SK-N-SH treated with all-trans-retinoic acid at 6 μM for 48 hours (cell line): ENCODE results near the gene IL17C.

Experiments
- ARNTL ChIP-seq: fragments of 450-650 bp; formaldehyde crosslinking; IDR thresholded peaks from 2 replicates; pipeline ENCODE4 v1.5.0; 2020; ENCODE audit warnings: low read depth, mild to moderate bottlenecking, moderate library complexity, borderline replicate concordance
- CSDC2 ChIP-seq: fragments of 250-450 bp; sonication (Bioruptor Pico); IDR thresholded peaks from 2 replicates; pipeline ENCODE4 v1.5.0; 2020; ENCODE audit warnings: mild to moderate bottlenecking, moderate library complexity
- GLIS3 ChIP-seq: fragments of 250-450 bp; sonication (Bioruptor Pico); IDR thresholded peaks from 2 replicates; pipeline ENCODE4 v1.5.0; 2020; ENCODE audit warnings: mild to moderate bottlenecking, moderate library complexity
- RARB ChIP-seq: fragments of 250-450 bp; sonication (Bioruptor Pico); IDR thresholded peaks from 2 replicates; pipeline ENCODE4 v1.8.0; 2021; ENCODE audit warnings: mild to moderate bottlenecking, moderate library complexity
- SNAI2 ChIP-seq: fragments of 250-450 bp; sonication (Bioruptor Pico); IDR thresholded peaks from 2 replicates; pipeline ENCODE4 v1.5.0; 2020; ENCODE audit warnings: mild to moderate bottlenecking, moderate library complexity
- TOX ChIP-seq: fragments of 250-450 bp; sonication (Bioruptor Pico); IDR thresholded peaks from 2 replicates; pipeline ENCODE4 v1.8.0; 2021; ENCODE audit warnings: mild to moderate bottlenecking, moderate library complexity, borderline replicate concordance
- ZFP30 ChIP-seq: fragments of 450-650 bp; formaldehyde crosslinking; IDR thresholded peaks from 2 replicates; pipeline ENCODE4 v1.5.0; 2022; ENCODE audit warnings: mild to moderate bottlenecking, moderate library complexity
- ZNF70 ChIP-seq: fragments of 450-650 bp; formaldehyde crosslinking; IDR thresholded peaks from 2 replicates; pipeline ENCODE4 v1.5.0; 2020; ENCODE audit warnings: mild to moderate bottlenecking, moderate library complexity
- TF ChIP-seq, protein P1 (sequence below): fragments of 250-450 bp; sonication (Bioruptor Pico); IDR thresholded peaks from 2 replicates; pipeline ENCODE4 v1.8.0; 2020; ENCODE audit warnings: mild to moderate bottlenecking, moderate library complexity, borderline replicate concordance

DNA sequence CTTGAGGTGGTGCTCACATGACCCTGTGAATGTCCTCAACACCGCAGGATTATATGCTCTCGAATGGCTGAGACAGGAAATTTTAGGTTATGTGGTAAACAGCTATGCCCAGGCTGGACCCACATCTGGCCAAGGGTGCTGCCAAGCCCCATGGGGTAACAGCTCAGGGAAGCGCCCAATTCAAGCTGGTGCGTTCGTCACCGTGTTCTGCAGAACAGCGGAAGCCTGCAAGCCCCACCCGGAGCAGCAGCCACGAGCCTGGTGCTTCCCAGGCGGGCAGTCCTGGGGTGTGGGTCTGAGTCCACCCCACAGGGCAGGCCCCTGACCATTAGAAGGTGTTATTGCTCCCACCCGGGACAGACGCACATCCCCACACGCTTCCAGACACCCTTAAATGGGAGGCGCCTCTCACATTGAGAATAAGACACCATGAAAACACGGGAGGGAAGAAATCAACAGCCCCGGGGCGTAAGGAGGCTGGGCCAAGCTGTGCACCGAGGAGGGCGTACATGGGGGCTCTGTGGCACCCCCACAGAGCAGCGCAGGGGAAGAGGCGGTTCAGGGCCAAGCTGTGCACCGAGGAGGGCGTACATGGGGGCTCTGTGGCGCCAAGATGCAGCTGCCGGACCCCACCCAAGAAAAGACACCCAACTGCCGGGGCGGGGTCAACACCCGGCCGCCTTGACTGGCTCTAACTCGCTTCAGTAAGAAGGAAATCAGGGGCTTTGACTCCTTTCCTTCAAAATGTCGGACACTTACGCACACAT, 15.4 kb downstream of the IL17C start:
- TF ChIP-seq ZFP30 (CRISPR knock-in tag) (no peak), RARB (CRISPR knock-in tag) (no peak), ZNF70 (CRISPR knock-in tag) (no peak), TOX (CRISPR knock-in tag) (no peak), ARNTL (CRISPR knock-in tag) (no peak), CSDC2 (CRISPR knock-in tag) (no peak), GLIS3 (CRISPR knock-in tag) (no peak), SNAI2 (CRISPR knock-in tag) (no peak)
- TF ChIP-seq, protein P1, sequence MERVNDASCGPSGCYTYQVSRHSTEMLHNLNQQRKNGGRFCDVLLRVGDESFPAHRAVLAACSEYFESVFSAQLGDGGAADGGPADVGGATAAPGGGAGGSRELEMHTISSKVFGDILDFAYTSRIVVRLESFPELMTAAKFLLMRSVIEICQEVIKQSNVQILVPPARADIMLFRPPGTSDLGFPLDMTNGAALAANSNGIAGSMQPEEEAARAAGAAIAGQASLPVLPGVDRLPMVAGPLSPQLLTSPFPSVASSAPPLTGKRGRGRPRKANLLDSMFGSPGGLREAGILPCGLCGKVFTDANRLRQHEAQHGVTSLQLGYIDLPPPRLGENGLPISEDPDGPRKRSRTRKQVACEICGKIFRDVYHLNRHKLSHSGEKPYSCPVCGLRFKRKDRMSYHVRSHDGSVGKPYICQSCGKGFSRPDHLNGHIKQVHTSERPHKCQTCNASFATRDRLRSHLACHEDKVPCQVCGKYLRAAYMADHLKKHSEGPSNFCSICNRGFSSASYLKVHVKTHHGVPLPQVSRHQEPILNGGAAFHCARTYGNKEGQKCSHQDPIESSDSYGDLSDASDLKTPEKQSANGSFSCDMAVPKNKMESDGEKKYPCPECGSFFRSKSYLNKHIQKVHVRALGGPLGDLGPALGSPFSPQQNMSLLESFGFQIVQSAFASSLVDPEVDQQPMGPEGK: no peak
